Spleen (tissue), 7 donors: Measurements from ENCODE around the gene PPP1R3E.

ENCODE experiments used
- CTCF ChIP-seq, 11 experiments: fragments of 200-600 bp in 7 of 11; fragments of 450-650 bp in 4 of 11; sonication (generic) in 4 of 11; IDR thresholded peaks in 8 of 11; conservative IDR thresholded peaks in 3 of 11; 1 replicate in 7 of 11; 2 replicates in 4 of 11; pipeline versions ENCODE4 v1.4.0 to v1.8.0; 2016 to 2021; ENCODE audit warnings: antibody characterized with exemption in 11 of 11, inconsistent platforms in 4 of 11, mild to moderate bottlenecking in 1 of 11
- POLR2A ChIP-seq, 3 donors: fragments of 450-650 bp; IDR thresholded peaks; one replicate each; pipeline ENCODE4 v1.5.1; 2017; ENCODE audit warnings: antibody characterized with exemption in 3 of 3, mild to moderate bottlenecking in 1 of 3
- POLR2AphosphoS5 ChIP-seq, 3 donors: sonication (generic); formaldehyde crosslinking; IDR thresholded peaks; one replicate each; pipeline ENCODE4 v1.5.1; 2017; ENCODE audit warnings: antibody characterized with exemption in 3 of 3
- donor health status: DM: no; HTN: no; CAD: no; lungs with moderate emphysema.
- donor health status: DM: no; HTN: no; CAD: no.
- donor health status: DM: no; HTN: no; CAD: no.

- TF ChIP-seq CTCF (IDR thresholded peaks at IDR 0.05 in 8 of 11, conservative IDR thresholded peaks at IDR 0.05 in 3 of 11) (no peak), POLR2A (IDR thresholded peaks at IDR 0.05) (no peak), POLR2AphosphoS5 (IDR thresholded peaks at IDR 0.05) (no peak)
Observed at GRCh38 chr14:23299986-23300686, 2.5 kb downstream of the PPP1R3E start.
